ENCODE measurements around the gene PIGH.
"Not testable (repeated sequence)": the region's sequence is repeated elsewhere in the genome, so short reads cannot be mapped to it uniquely, and the experiment has no call there.

PIGH gene

DNA sequence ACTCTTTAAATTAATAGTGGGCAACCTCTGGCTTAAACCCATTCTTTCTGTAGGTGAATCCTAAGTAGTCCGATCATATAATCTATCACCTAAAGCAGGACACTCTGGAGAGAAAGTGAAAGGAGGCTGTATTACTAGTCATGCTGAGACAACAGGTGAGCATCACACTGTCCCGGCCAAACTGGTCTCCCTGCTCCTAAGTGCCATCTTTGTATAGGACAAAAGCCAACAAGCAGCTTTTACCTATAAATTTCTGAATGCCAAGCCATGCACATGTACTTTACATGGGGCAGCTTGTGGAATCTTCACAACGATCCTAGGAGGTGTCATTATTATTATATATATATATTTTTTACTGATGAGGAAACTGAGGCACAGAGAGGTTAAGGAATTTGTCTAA lies 48.9 kb downstream of the PIGH start:
- no peak for DNase-seq (ENCODE audit: low read depth)

GRCh38 chr14:67549734-67550133 lies 50.3 kb downstream of the PIGH start:
- DNase-seq (ENCODE audit: low read depth), result no peak

DNA sequence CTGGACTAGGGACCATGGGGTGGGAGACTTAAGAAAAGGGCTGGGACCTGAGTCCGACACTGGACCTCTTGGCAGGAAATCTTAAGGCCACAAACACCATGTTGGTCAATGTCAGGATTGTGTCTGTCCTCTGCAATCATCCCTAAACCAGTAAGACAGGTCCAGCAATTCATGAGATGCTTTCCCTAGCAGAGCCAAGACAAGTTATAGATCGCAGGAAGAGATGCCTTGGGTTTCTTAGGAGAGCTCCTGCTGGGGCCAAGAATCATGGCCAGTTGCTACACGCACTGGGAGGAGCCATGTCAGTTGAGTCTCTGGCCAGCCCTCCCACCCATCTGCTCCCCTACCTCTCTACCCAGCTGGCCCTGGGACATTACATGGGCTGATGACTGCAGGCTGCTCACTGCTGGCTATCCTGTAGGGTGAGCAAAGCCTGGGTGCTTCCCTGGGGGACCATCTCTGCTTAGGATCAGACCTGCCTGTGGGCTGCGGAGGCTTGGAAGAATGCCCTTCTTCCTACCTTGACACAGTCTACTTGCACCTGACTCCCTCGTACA lies 52.8 kb downstream of the PIGH start:
- DNase-seq (ENCODE audit: low read depth), result no peak

GRCh38 chr14:67544590-67544989 lies 55.5 kb downstream of the PIGH start:
- no peak for DNase-seq (ENCODE audit: low read depth)

- not testable (repeated sequence) for DNase-seq (ENCODE audit: low read depth)
These were observed 57.4 kb downstream of the PIGH start for GRCh38 chr14:67542620-67543019.

GRCh38 chr14:67541448-67542387 lies 58.4 kb downstream of the PIGH start:
- DNase-seq (ENCODE audit: low read depth), result no peak
